ENCODE data around the gene LZTS2.

Gene LZTS2

DNA sequence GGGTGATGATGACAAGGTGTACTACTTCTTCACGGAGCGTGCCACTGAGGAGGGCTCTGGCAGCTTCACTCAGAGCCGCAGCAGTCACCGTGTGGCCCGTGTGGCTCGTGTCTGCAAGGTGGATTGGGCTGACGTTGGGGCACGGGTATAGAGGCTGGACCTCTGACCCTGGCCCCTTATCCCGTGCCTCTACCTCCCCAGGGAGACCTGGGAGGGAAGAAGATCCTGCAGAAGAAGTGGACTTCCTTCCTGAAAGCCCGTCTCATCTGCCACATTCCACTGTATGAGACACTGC lies 20.8 kb upstream of the LZTS2 start (continued):
- no peak for TF ChIP-seq ZFP30 (CRISPR knock-in tag; IDR thresholded peaks at IDR 0.05)
- TF ChIP-seq, protein P1, sequence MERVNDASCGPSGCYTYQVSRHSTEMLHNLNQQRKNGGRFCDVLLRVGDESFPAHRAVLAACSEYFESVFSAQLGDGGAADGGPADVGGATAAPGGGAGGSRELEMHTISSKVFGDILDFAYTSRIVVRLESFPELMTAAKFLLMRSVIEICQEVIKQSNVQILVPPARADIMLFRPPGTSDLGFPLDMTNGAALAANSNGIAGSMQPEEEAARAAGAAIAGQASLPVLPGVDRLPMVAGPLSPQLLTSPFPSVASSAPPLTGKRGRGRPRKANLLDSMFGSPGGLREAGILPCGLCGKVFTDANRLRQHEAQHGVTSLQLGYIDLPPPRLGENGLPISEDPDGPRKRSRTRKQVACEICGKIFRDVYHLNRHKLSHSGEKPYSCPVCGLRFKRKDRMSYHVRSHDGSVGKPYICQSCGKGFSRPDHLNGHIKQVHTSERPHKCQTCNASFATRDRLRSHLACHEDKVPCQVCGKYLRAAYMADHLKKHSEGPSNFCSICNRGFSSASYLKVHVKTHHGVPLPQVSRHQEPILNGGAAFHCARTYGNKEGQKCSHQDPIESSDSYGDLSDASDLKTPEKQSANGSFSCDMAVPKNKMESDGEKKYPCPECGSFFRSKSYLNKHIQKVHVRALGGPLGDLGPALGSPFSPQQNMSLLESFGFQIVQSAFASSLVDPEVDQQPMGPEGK (CRISPR knock-in tag; IDR thresholded peaks at IDR 0.05; ENCODE audit: borderline replicate concordance), result no peak
- TF ChIP-seq ZNF70 (CRISPR knock-in tag; IDR thresholded peaks at IDR 0.05), result no peak
- TF ChIP-seq RARB (CRISPR knock-in tag; IDR thresholded peaks at IDR 0.05), result no peak
- TF ChIP-seq CSRNP3 (CRISPR knock-in tag; IDR thresholded peaks at IDR 0.05), result no peak

DNA sequence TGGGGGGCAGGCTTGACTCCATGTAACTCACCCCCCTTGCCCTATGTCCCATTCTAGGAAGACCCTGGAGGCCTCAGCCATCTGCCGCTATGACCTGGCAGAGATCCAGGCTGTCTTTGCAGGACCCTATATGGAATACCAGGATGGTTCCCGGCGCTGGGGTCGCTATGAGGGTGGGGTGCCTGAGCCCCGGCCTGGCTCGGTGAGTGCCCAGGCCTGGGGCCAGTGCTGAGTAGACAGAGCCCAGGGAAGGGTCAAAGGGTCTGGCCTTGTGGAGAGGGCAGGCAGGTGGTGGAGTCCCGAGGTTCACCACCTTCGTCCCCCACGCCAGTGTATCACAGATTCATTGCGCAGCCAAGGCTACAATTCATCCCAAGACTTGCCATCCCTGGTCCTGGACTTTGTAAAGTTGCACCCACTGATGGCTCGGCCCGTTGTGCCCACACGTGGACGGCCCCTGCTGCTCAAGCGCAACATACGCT lies 19.8 kb upstream of the LZTS2 start:
- ATAC-seq, result no peak
- TF ChIP-seq ZFP3 (CRISPR knock-in tag; IDR thresholded peaks at IDR 0.05), result no peak
- no peak for TF ChIP-seq ZNF8 (CRISPR knock-in tag; IDR thresholded peaks at IDR 0.05)
- no peak for TF ChIP-seq ISL1 (CRISPR knock-in tag; IDR thresholded peaks at IDR 0.05)
- no peak for TF ChIP-seq ZC3H10 (CRISPR knock-in tag; IDR thresholded peaks at IDR 0.05)
- no peak for TF ChIP-seq CREB5 (CRISPR knock-in tag; IDR thresholded peaks at IDR 0.05; ENCODE audit: low read depth)
- TF ChIP-seq TCF4 (CRISPR knock-in tag; IDR thresholded peaks at IDR 0.05; ENCODE audit: borderline replicate concordance), result no peak
- TF ChIP-seq, protein P1 (CRISPR knock-in tag; IDR thresholded peaks at IDR 0.05; ENCODE audit: borderline replicate concordance), result no peak
- TF ChIP-seq BACH2 (CRISPR knock-in tag; IDR thresholded peaks at IDR 0.05; ENCODE audit: borderline replicate concordance), result no peak

DNA sequence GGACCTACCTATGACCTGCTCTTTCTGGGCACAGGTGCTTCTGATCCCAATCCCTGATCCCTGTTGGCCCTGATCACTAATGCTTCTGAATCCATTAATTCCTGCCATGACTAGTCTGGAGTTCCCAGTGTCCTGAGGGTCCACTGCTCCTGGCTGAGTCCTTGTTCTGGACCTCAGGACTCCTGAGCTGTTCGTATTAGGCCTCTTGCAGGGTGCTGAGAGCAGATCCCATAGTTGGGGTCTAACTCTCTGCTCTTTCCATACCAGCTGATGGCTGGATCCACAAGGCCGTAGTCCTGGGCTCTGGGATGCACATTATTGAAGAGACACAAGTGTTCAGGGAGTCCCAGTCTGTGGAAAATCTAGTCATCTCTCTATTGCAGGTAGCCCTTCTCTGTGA lies 19.3 kb upstream of the LZTS2 start:
- TF ChIP-seq TCF4 (CRISPR knock-in tag; IDR thresholded peaks at IDR 0.05; ENCODE audit: borderline replicate concordance), result no peak
- TF ChIP-seq ESRRG (CRISPR knock-in tag; IDR thresholded peaks at IDR 0.05), result no peak
- no peak for TF ChIP-seq ZNF8 (CRISPR knock-in tag; IDR thresholded peaks at IDR 0.05)
- TF ChIP-seq ISL1 (CRISPR knock-in tag; IDR thresholded peaks at IDR 0.05), result no peak
- no peak for TF ChIP-seq CSDC2 (CRISPR knock-in tag; IDR thresholded peaks at IDR 0.05)
- no peak for TF ChIP-seq CSRNP3 (CRISPR knock-in tag; IDR thresholded peaks at IDR 0.05)
- TF ChIP-seq GLIS3 (CRISPR knock-in tag; IDR thresholded peaks at IDR 0.05), result no peak
- TF ChIP-seq POU6F1 (CRISPR knock-in tag; IDR thresholded peaks at IDR 0.05; ENCODE audit: borderline replicate concordance, low read depth), result no peak
- TF ChIP-seq TOX (CRISPR knock-in tag; IDR thresholded peaks at IDR 0.05; ENCODE audit: borderline replicate concordance), result no peak
- no peak for TF ChIP-seq ZNF70 (CRISPR knock-in tag; IDR thresholded peaks at IDR 0.05)
- no peak for TF ChIP-seq SNAI2 (CRISPR knock-in tag; IDR thresholded peaks at IDR 0.05)
- no peak for TF ChIP-seq ZC3H10 (CRISPR knock-in tag; IDR thresholded peaks at IDR 0.05)
- TF ChIP-seq CREB5 (CRISPR knock-in tag; IDR thresholded peaks at IDR 0.05; ENCODE audit: low read depth), result no peak
- ATAC-seq, result no peak

Data from SK-N-SH treated with all-trans-retinoic acid at 6 μM for 48 hours (cell line).